ENCODE data around the gene CACNA1S.

The CACNA1S gene

GRCh38 chr1:201059871-201060555 is 52.2 kb downstream of the CACNA1S start:
- DNase-seq: no peak

- DNase-seq: no peak
Measured at GRCh38 chr1:201059401-201059800, 52.8 kb downstream of the CACNA1S start.

GRCh38 chr1:201054091-201054543 is 58.1 kb downstream of the CACNA1S start:
- DNase-seq: no peak

GRCh38 chr1:201053155-201053860 is 58.9 kb downstream of the CACNA1S start:
- no peak for DNase-seq

- no peak for DNase-seq
Measured at GRCh38 chr1:201051399-201051798, 60.8 kb downstream of the CACNA1S start.

- DNase-seq: no peak
Measured at GRCh38 chr1:201050515-201051277, 61.5 kb downstream of the CACNA1S start.

GRCh38 chr1:201049248-201049831 is 62.9 kb downstream of the CACNA1S start:
- no peak for DNase-seq

GRCh38 chr1:201048521-201048920 is 63.7 kb downstream of the CACNA1S start:
- no peak for DNase-seq

- no peak for DNase-seq
Measured at GRCh38 chr1:201044119-201044518, 68.1 kb downstream of the CACNA1S start.

GRCh38 chr1:201042779-201043461 is 69.3 kb downstream of the CACNA1S start:
- peak; percentile 31 for DNase-seq

- no peak for DNase-seq
Measured at GRCh38 chr1:201041011-201041410, 71.2 kb downstream of the CACNA1S start.

- DNase-seq: no peak
Measured at GRCh38 chr1:201039876-201040275, 72.3 kb downstream of the CACNA1S start.

- DNase-seq: no peak
Measured at GRCh38 chr1:201039418-201039817, 72.8 kb downstream of the CACNA1S start.

- peak; percentile 30 for DNase-seq
Measured at GRCh38 chr1:201038186-201038876, 73.9 kb downstream of the CACNA1S start.

- no peak for DNase-seq
Measured at GRCh38 chr1:201036188-201036842, 75.9 kb downstream of the CACNA1S start.

GRCh38 chr1:201034671-201035070 is 77.6 kb downstream of the CACNA1S start:
- DNase-seq: no peak

- no peak for DNase-seq
Measured at GRCh38 chr1:201032408-201032807, 79.8 kb downstream of the CACNA1S start.

GRCh38 chr1:201028461-201028889 is 83.8 kb downstream of the CACNA1S start:
- DNase-seq: no peak

GRCh38 chr1:201026836-201027235 is 85.4 kb downstream of the CACNA1S start:
- no peak for DNase-seq

- no peak for DNase-seq
Measured at GRCh38 chr1:201026234-201026633, 86.0 kb downstream of the CACNA1S start.

- no peak for DNase-seq
Measured at GRCh38 chr1:201025571-201026002, 86.6 kb downstream of the CACNA1S start.

All from NCI-H510A (cell line).